ENCODE results near the gene QSER1.

QSER1 gene

DNA sequence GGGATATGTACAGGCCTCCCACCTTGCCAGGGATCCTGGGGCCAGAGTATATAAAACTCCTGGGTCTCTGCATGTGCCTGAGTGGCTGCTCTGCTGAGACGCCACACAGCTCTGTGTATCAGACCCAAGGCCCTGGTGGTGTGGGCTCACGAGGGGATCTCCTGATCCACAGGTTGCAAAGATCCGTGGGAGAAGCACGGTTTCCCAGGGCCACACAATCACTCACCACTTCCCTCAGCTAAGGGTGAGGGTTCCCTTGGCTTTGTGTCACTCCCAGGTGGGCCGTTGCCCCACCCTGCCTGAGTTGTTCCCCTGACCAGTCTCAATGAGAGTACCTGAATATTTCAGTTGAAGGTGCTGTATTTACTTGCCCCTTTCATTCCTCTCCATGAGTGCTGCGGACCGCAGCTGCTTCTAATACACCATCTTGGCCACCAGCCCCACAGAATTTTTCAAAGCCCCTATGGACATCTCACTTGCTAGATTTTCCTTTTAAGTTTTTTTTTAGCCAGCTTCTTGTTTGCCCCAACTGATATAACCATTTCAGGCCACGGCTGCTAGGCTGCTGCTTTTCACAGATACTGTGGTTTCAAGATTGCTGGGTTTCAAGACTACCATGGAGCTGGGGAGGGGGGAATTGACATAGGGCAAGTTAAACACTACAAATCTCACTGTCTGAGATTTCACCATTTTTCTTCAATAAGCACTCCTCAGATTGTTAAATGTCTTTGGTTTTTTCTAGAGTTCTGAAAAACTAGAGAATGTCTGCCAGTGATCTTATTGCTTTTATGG is 109.3 kb downstream of the QSER1 start:
- TF ChIP-seq, protein P1, sequence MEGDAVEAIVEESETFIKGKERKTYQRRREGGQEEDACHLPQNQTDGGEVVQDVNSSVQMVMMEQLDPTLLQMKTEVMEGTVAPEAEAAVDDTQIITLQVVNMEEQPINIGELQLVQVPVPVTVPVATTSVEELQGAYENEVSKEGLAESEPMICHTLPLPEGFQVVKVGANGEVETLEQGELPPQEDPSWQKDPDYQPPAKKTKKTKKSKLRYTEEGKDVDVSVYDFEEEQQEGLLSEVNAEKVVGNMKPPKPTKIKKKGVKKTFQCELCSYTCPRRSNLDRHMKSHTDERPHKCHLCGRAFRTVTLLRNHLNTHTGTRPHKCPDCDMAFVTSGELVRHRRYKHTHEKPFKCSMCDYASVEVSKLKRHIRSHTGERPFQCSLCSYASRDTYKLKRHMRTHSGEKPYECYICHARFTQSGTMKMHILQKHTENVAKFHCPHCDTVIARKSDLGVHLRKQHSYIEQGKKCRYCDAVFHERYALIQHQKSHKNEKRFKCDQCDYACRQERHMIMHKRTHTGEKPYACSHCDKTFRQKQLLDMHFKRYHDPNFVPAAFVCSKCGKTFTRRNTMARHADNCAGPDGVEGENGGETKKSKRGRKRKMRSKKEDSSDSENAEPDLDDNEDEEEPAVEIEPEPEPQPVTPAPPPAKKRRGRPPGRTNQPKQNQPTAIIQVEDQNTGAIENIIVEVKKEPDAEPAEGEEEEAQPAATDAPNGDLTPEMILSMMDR (IDR thresholded peaks at IDR 0.05) = no peak
- Histone ChIP-seq H3K27me3 (no peaks in the 10 kb centered on the region), H3K4me1 (no peaks in the 10 kb centered on the region), H3K36me3 (no peaks in the 10 kb centered on the region), H3K9me3 (no peaks in the 10 kb centered on the region), H3K4me3 (no peak overlapping the region), H3K27ac (no peak overlapping the region)
- intact Hi-C loops (cut with DNase I; ENCODE audit: low total_unique reads) = no loop called here
- no peak for DNase-seq

DNA sequence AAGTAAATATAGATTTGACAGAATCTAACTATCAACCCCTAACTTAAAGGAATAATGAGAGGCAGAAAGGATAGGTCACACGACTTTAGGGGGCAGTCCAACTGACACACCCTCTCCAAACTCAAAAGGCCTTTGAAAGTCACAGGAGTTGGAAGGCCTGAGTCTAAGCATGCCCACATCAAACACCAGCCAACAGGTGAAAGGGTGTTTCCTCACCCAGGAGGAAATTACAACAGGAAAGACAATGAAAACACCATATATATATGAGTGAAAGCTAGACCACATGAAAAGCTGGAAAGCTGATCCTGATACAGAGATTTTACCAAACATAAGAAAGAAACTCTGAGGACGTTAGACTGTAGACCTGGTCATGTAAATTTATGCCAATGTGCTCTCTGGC is 112.6 kb downstream of the QSER1 start:
- intact Hi-C loops (cut with DNase I; ENCODE audit: low total_unique reads) = no loop called here
- Histone ChIP-seq H3K4me3 (no peak overlapping the region), H3K4me1 (no peaks in the 10 kb centered on the region), H3K27ac (no peak overlapping the region), H3K27me3 (no peaks in the 10 kb centered on the region), H3K36me3 (no peaks in the 10 kb centered on the region), H3K9me3 (no peaks in the 10 kb centered on the region)
- TF ChIP-seq, protein P1 (IDR thresholded peaks at IDR 0.05) = no peak
- no peak for DNase-seq

DNA sequence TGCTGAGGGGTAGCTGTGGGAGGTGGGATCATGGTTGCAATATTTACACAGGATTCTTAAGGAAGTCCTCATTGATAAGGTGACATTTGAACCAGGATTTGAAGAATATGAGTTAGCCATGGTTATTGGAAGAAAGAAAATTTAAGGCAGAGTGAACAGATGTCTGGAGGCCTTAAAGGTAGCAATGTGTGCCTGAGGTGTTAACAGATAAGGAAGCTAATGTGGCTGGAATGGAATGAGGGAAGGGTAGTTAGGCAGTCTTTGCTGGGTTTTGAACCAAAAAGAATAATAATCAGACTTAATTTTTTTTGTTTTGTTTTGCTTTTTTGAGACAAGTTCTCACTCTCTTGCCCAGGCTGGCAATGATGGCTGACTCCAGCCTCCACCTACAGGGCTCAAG is 113.4 kb downstream of the QSER1 start:
- Histone ChIP-seq H3K9me3 (no peaks in the 10 kb centered on the region), H3K4me1 (no peaks in the 10 kb centered on the region), H3K4me3 (no peak overlapping the region), H3K27me3 (no peaks in the 10 kb centered on the region), H3K27ac (no peak overlapping the region), H3K36me3 (no peaks in the 10 kb centered on the region)
- intact Hi-C loops (cut with DNase I; ENCODE audit: low total_unique reads) = no loop called here
- DNase-seq = no peak
- TF ChIP-seq, protein P1 (IDR thresholded peaks at IDR 0.05) = no peak

DNA sequence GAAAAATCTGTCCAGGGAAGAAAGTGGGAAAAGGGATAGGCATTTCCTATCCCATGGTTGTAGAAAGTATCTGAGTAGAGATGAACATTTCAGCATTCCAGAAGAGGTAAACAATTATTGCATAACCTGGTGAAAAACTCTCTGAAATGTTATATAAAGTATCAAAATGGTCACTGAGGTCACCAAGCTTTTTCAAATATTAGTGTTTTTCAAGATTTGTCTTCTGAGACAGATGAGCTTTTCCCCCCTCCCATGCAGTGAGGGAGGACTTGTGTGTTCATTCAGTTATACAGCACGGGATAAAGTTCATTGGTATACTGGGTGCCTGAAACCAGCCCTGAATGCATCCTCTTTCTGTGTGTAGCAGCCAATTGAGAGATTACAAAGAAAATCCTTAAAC is 121.1 kb downstream of the QSER1 start:
- TF ChIP-seq, protein P1 (IDR thresholded peaks at IDR 0.05) = no peak
- Histone ChIP-seq H3K27ac (no peak overlapping the region), H3K4me3 (no peak overlapping the region), H3K36me3 (no peaks in the 10 kb centered on the region), H3K27me3 (peaks cover 0 to 1% of the 10 kb centered on the region in 2 donors), H3K4me1 (peaks cover 0 to 14% (median 3%) of the 10 kb centered on the region in 4 donors), H3K9me3 (no peaks in the 10 kb centered on the region)
- DNase-seq = no peak
- intact Hi-C loops (cut with DNase I; ENCODE audit: low total_unique reads) = no loop called here

DNA sequence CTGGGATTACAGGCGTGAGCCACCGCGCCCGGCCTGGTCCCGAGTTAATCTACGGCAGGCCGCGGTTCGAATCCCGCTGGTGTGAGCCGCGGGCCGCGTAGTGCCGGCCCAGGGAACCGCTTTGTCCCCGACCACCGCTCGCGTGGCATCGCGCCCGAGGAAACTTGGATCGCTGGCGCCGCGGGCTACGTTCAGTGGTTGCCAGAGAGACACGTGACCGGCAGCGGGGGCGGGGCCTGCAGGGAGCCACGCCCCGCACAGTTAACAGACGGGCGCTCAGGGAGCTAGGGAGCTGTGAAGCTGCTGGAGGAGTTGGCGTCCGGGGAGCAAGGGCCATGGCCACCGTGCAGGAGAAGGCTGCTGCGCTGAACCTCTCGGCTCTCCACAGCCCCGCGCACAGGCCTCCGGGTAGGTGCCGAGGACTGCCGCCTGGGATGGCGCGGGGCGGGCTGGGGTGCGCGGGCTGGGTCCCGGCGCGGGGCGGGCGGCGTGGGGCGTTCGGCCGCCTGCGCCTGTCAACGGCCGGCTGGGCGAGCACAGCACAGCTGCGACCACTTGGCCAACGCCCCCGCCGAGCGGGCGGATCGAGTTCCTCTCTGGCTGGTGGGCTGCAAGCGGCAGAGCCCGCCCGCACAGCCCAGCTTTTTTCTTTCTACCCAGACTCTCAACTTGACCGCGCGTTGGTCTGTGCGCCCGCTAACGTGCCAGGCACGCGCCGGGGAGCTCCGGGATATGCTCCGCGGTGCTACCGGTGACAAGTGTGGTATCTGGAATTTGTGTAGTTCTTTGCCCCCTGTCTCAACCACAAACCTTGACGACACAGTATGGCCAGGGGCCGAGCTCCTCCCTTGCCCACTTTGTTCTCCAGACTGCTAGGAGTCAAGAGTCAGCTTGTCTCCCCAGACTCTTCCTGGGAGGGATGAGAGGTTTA is 123.3 kb downstream of the QSER1 start, which contains the start of gene DEPDC7:
Gene DEPDC7, plus strand, starts transcription at position 258 of the 931 bp plus-strand sequence. Its CDS starts 78 bp downstream, at position 336.
- intact Hi-C loops (cut with DNase I; ENCODE audit: low total_unique reads) = no loop called here
- no peak within 1 kb of the TSS for H3K27ac ChIP-seq

More for the DNA sequence above, 123.3 kb downstream of the QSER1 start, which contains the start of gene DEPDC7:
- Histone ChIP-seq H3K36me3 (no peaks in the 10 kb centered on the region), H3K27me3 (peaks cover 0 to 5% of the 10 kb centered on the region in 2 donors), H3K4me3 (peak within 1 kb of the TSS; percentile 48 to 55), H3K4me1 (peaks cover 0 to 14% (median 3%) of the 10 kb centered on the region in 4 donors), H3K9me3 (no peaks in the 10 kb centered on the region)
- peak; percentile 84 to 88 for DNase-seq
- TF ChIP-seq, protein P1 (IDR thresholded peaks at IDR 0.05) = no peak

All from tibial artery (tissue), 4 donors.